CD4-positive, CD25-positive, alpha-beta regulatory T cell (primary cell): Measurements from ENCODE around the gene SNTB2. TPM values are rescaled to one million over a fixed set of nuclear protein-coding genes. Genes with fewer than 3 reads are reported as not detected.

Experiments used
- ATAC-seq, 2 donors: fragments of 150-1000 bp; cut with Tn5 transposase; one replicate each; pipeline ENCODE4 v1.10.0; 2021; ENCODE audit warnings: low read depth in 2 of 2, moderate number of reproducible peaks in 2 of 2, moderate library complexity in 1 of 2
- DNase-seq, 3 donors: peaks; one replicate each; pipeline versions ENCODE4 v3.0.0 to v3.0.0-alpha.2; 2012 to 2022; ENCODE audit warnings: mixed read lengths in 1 of 3
- H3K27ac ChIP-seq: one replicate; pipeline ENCODE4 v1.7.0; 2013; ENCODE audit warnings: mild to moderate bottlenecking, low read length; ENCODE audit not compliant: insufficient read depth, poor library complexity, severe bottlenecking
- H3K27me3 ChIP-seq: one replicate; pipeline ENCODE4 v1.7.0; 2013; ENCODE audit warnings: low read length; ENCODE audit not compliant: control insufficient read depth, insufficient read depth
- H3K36me3 ChIP-seq: one replicate; pipeline ENCODE4 v1.7.0; 2013; ENCODE audit warnings: mild to moderate bottlenecking, low read length, moderate library complexity; ENCODE audit not compliant: control insufficient read depth, insufficient read depth
- H3K4me1 ChIP-seq: 2 replicates; pipeline ENCODE4 v1.7.0; 2013; ENCODE audit warnings: mild to moderate bottlenecking, low read length; ENCODE audit not compliant: insufficient read depth, control insufficient read depth, poor library complexity, severe bottlenecking
- H3K4me3 ChIP-seq: one replicate; pipeline ENCODE4 v1.7.0; 2013; ENCODE audit warnings: low read depth, mild to moderate bottlenecking, low read length, moderate library complexity
- H3K9me3 ChIP-seq, 2 experiments: 1 replicate in 1 of 2; 2 replicates in 1 of 2; pipeline ENCODE4 v1.7.0; 2013; ENCODE audit warnings: low read length in 2 of 2, mild to moderate bottlenecking in 1 of 2, moderate library complexity in 1 of 2; ENCODE audit not compliant: control insufficient read depth in 2 of 2
- H3K27ac Mint-ChIP-seq, 3 donors: one replicate each; pipeline ENCODE4 v1.8.0; 2020 to 2022; ENCODE audit warnings: mild to moderate bottlenecking in 3 of 3, mixed read lengths in 3 of 3, moderate library complexity in 2 of 3
- H3K27me3 Mint-ChIP-seq: one replicate; pipeline ENCODE4 v1.8.0; 2022; ENCODE audit warnings: mild to moderate bottlenecking, mixed read lengths
- H3K36me3 Mint-ChIP-seq: one replicate; pipeline ENCODE4 v1.8.0; 2020; ENCODE audit warnings: mixed read lengths
- H3K4me1 Mint-ChIP-seq, 4 donors: one replicate each; pipeline ENCODE4 v1.8.0; 2020 to 2022; ENCODE audit warnings: mixed read lengths in 4 of 4, mild to moderate bottlenecking in 1 of 4
- H3K4me3 Mint-ChIP-seq, 4 donors: one replicate each; pipeline ENCODE4 v1.8.0; 2020 to 2022; ENCODE audit warnings: mild to moderate bottlenecking in 4 of 4, mixed read lengths in 4 of 4, moderate library complexity in 3 of 4
- H3K9me3 Mint-ChIP-seq, 7 donors: one replicate each; pipeline ENCODE4 v1.8.0; 2020 to 2022; ENCODE audit warnings: mixed read lengths in 7 of 7, mild to moderate bottlenecking in 3 of 7, moderate library complexity in 2 of 7
- polyA plus RNA-seq, 4 donors: library from polyadenylated mRNA; unstranded; fragments of 300-500 nt; fragmentation: Illumina TruSeq; gene quantifications; one replicate each; pipeline ENCODE4 v1.2.3, GENCODE V29; 2021
- total RNA-seq: library from RNA; stranded (reverse); gene quantifications from one replicate; pipeline ENCODE4 v1.2.3, GENCODE V29; 2022

The SNTB2 gene
- total and polyA plus RNA-seq, 5 donors from 2014 or later = 5.9 to 25.9 (median 7.7) TPM

GRCh38 chr16:69350536-69351133 is 163.7 kb downstream of the SNTB2 start:
- DNase-seq = no peak
- no peak overlapping the region for H3K27ac ChIP-seq
- H3K27ac Mint-ChIP-seq = no peak overlapping the region
- no peak for ATAC-seq
- H3K27me3 Mint-ChIP-seq = no peaks in the 10 kb centered on the region
- H3K9me3 ChIP-seq = no peaks in the 10 kb centered on the region
- H3K4me1 ChIP-seq = no peaks in the 10 kb centered on the region
- no peaks in the 10 kb centered on the region for H3K27me3 ChIP-seq
- peaks cover 21% of the 10 kb centered on the region for H3K36me3 ChIP-seq
- no peak overlapping the region for H3K4me3 Mint-ChIP-seq
- H3K9me3 Mint-ChIP-seq = no peaks in the 10 kb centered on the region
- H3K4me1 Mint-ChIP-seq = peaks cover 0 to 4% (median 0%) of the 10 kb centered on the region in 4 donors
- H3K4me3 ChIP-seq = no peak overlapping the region
- peaks cover 12% of the 10 kb centered on the region for H3K36me3 Mint-ChIP-seq

- DNase-seq (no peak), ATAC-seq (no peak)
- no peaks in the 10 kb centered on the region for H3K9me3 ChIP-seq
- Mint-ChIP-seq H3K4me1 (peaks cover 0 to 4% (median 0%) of the 10 kb centered on the region in 4 donors), H3K36me3 (peaks cover 19% of the 10 kb centered on the region), H3K27ac (no peak within 1 kb of the TSS), H3K4me3 (no peak within 1 kb of the TSS), H3K27me3 (no peaks in the 10 kb centered on the region), H3K9me3 (no peaks in the 10 kb centered on the region)
- peaks cover 28% of the 10 kb centered on the region for H3K36me3 ChIP-seq
- no peak within 1 kb of the TSS for H3K27ac ChIP-seq
- H3K4me1 ChIP-seq = no peaks in the 10 kb centered on the region
- no peak within 1 kb of the TSS for H3K4me3 ChIP-seq
- H3K27me3 ChIP-seq = no peaks in the 10 kb centered on the region
Measured at GRCh38 chr16:69351309-69352027, 164.5 kb downstream of the SNTB2 start, which contains the start of gene TMED6. Gene TMED6 (minus strand): TSS chr16:69351786. CDS start chr16:69351753, 33 bp downstream.

Other genes starting within 250 kb of the SNTB2 start
- 3.0 TPM for gene HAS3, start 81.5 kb upstream of the SNTB2 start, total RNA-seq
- gene HAS3, start 81.5 kb upstream of the SNTB2 start, polyA plus RNA-seq = under 1 TPM in 3 of 4 donors, not detected in 1; 0.07 to 0.36 (median 0.09) TPM
- 79.4 TPM for gene CHTF8, start 54.6 kb upstream of the SNTB2 start, total RNA-seq
- 100 to 1,000 TPM; 210 to 227 (median 218) TPM for gene CHTF8, start 54.6 kb upstream of the SNTB2 start, polyA plus RNA-seq
- 44.4 TPM for gene UTP4, start 54.5 kb upstream of the SNTB2 start, total RNA-seq
- 10 to 100 TPM; 47.6 to 63.2 (median 51.1) TPM for gene UTP4, start 54.5 kb upstream of the SNTB2 start, polyA plus RNA-seq
- gene VPS4A, start 124.2 kb downstream of the SNTB2 start, total RNA-seq = 48.0 TPM
- gene VPS4A, start 124.2 kb downstream of the SNTB2 start, polyA plus RNA-seq = 10 to 100 TPM; 26.8 to 35.2 (median 34.4) TPM
- gene PDF, start 143.4 kb downstream of the SNTB2 start, total RNA-seq = 4.9 TPM
- gene PDF, start 143.4 kb downstream of the SNTB2 start, polyA plus RNA-seq = 10 to 100 TPM in 2 of 4 donors, 1 to 10 TPM in 2; 8.7 to 15.7 (median 10.0) TPM
- 23.2 TPM for gene COG8, start 152.4 kb downstream of the SNTB2 start, total RNA-seq
- 10 to 100 TPM; 34.0 to 39.0 (median 36.8) TPM for gene COG8, start 152.4 kb downstream of the SNTB2 start, polyA plus RNA-seq
- gene NIP7, start 152.6 kb downstream of the SNTB2 start, total RNA-seq = 31.4 TPM
- gene NIP7, start 152.6 kb downstream of the SNTB2 start, polyA plus RNA-seq = 10 to 100 TPM; 22.2 to 30.6 (median 23.7) TPM
- gene TMED6, start 164.6 kb downstream of the SNTB2 start, total RNA-seq = 1.8 TPM
- under 1 TPM in 2 of 4 donors, not detected in 2; 0.20 to 0.26 TPM for gene TMED6, start 164.6 kb downstream of the SNTB2 start, polyA plus RNA-seq
- gene TERF2, start 198.8 kb downstream of the SNTB2 start, total RNA-seq = 36.8 TPM
- 10 to 100 TPM; 23.7 to 28.0 (median 27.8) TPM for gene TERF2, start 198.8 kb downstream of the SNTB2 start, polyA plus RNA-seq
- 52.7 TPM for gene CYB5B, start 237.5 kb downstream of the SNTB2 start, total RNA-seq
- gene CYB5B, start 237.5 kb downstream of the SNTB2 start, polyA plus RNA-seq = 100 to 1,000 TPM; 166 to 213 (median 190) TPM